Cardiac muscle cell (in vitro differentiated cells and primary cell): ENCODE results near the gene CERS4. TPM values are rescaled to one million over a fixed set of nuclear protein-coding genes. Genes with fewer than 3 reads are reported as not detected.
"Not testable (repeated sequence)": the region's sequence is repeated elsewhere in the genome, so short reads cannot be mapped to it uniquely, and the experiment has no call there.

Source experiments
- DNase-seq, 2 donors: peaks; one replicate each; pipeline versions ENCODE4 v3.0.0 to v3.0.0-alpha.2; 2010 to 2017; ENCODE audit warnings: low read depth in 1 of 2, low spot score in 1 of 2
- H3K27ac ChIP-seq: fragments of 200-600 bp; sonication (generic); 2 replicates; pipeline ENCODE4 v1.5.1; 2016
- H3K27me3 ChIP-seq: fragments of 200-600 bp; sonication (generic); 2 replicates; pipeline ENCODE4 v1.6.0; 2016; ENCODE audit warnings: control low read depth
- H3K36me3 ChIP-seq: fragments of 200-600 bp; sonication (generic); 2 replicates; pipeline ENCODE4 v1.5.1; 2016; ENCODE audit warnings: control low read depth
- H3K4me1 ChIP-seq: fragments of 200-600 bp; sonication (generic); 2 replicates; pipeline ENCODE4 v1.8.1; 2017; ENCODE audit warnings: low read depth, mild to moderate bottlenecking, mixed run types
- H3K4me3 ChIP-seq: fragments of 200-600 bp; sonication (generic); 2 replicates; pipeline ENCODE4 v1.5.1; 2016; ENCODE audit warnings: mild to moderate bottlenecking
- H3K9me3 ChIP-seq: fragments of 200-600 bp; sonication (generic); 2 replicates; pipeline ENCODE4 v1.5.1; 2017; ENCODE audit warnings: low read depth, mild to moderate bottlenecking, control low read depth
- CTCF ChIP-seq: IDR thresholded peaks from 2 replicates; pipeline ENCODE4 v1.5.1; 2012; ENCODE audit warnings: low read depth, mild to moderate bottlenecking, low read length
- polyA plus RNA-seq: library from polyadenylated mRNA; unstranded; fragments of >200 nt; fragmentation: Nextera tagmentation; extraction: Ambion mirVana; gene quantifications from 2 replicates; pipeline ENCODE4 v1.2.1, GENCODE V29; 2016
- total RNA-seq: library from RNA; depleted of rRNA; stranded (reverse); fragments of >200 nt; gene quantifications from 2 replicates; pipeline ENCODE4 v1.2.3, GENCODE V29; 2016

The CERS4 gene
- total and polyA plus RNA-seq, 2 experiments from 2014 or later = 56.7 to 82.7 TPM

DNA sequence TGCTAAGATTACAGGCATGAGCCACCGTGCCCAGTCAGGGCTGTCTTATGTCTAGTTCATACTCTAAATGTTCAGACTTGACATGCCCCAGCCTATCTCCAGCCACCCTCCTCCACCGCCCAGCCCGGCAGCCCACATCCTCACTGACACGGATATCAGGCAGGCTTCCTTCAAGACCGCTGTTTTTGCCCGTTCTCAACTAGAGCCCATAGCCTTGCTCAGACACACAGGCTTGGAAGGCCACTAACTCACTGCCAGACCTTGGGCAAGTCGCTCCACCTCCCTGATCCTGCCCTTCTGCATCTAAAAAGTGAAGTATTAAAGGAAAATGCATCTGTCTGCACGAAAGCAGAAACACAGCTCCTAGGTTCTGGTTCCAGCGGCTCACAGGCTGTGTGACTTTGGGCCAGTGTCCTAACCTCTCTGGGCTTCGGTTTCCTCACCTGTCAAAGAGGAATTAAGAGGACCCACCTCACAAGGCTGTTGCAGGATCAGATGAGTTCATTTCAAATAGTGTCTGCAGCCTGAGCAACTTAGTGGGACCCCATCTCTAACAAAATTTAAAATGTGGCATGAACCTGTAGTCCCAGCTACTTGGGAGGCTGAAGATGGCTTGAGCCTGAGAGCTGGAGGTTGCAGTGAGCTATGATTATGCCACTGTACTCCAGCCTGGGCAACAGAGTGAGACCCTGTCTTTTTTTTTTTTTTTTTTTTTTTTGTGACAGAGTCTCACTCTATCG, 14.5 kb upstream of the CERS4 start:
- H3K27me3 ChIP-seq = no peaks in the 10 kb centered on the region
- TF ChIP-seq CTCF = no peak
- no peak overlapping the region for H3K4me3 ChIP-seq
- no peaks in the 10 kb centered on the region for H3K36me3 ChIP-seq
- H3K27ac ChIP-seq = no peak overlapping the region
- DNase-seq = peak in 1 of 2 donors; percentile 33
- H3K4me1 ChIP-seq = no peaks in the 10 kb centered on the region
- no peaks in the 10 kb centered on the region for H3K9me3 ChIP-seq

GRCh38 chr19:8196271-8196927, 12.8 kb upstream of the CERS4 start:
- no peaks in the 10 kb centered on the region for H3K4me1 ChIP-seq
- no peak for DNase-seq
- H3K36me3 ChIP-seq = no peaks in the 10 kb centered on the region
- H3K4me3 ChIP-seq = no peak overlapping the region
- no peaks in the 10 kb centered on the region for H3K9me3 ChIP-seq
- TF ChIP-seq CTCF = no peak
- H3K27ac ChIP-seq = no peak overlapping the region
- no peaks in the 10 kb centered on the region for H3K27me3 ChIP-seq

- not testable (repeated sequence) for H3K4me1 ChIP-seq, H3K27ac ChIP-seq, H3K9me3 ChIP-seq, H3K27me3 ChIP-seq, H3K36me3 ChIP-seq, DNase-seq, H3K4me3 ChIP-seq
These were observed 5.7 kb upstream of the CERS4 start for GRCh38 chr19:8203288-8204120.

DNA sequence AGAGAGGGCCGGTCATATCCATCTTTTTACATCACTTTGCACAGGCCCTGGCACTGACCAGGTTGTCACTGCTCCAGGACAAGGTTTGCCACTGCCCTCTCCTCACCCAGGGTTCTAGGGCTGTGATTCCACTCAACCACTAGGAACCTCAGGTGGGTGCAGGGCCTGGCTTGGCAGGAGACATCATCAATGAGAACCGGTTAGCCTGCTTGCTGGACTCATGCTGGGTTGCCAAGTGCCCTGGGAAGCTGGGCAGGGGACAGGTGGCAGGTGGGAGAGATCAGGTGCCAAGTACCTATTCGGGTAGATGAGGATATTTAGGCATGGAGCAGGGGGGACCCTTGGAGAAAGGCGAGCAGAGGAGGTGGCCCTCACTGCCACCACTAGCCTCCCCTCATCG, 4.2 kb upstream of the CERS4 start:
- peaks cover 5% of the 10 kb centered on the region for H3K4me1 ChIP-seq
- no peaks in the 10 kb centered on the region for H3K9me3 ChIP-seq
- H3K27ac ChIP-seq = no peak overlapping the region
- H3K27me3 ChIP-seq = no peaks in the 10 kb centered on the region
- H3K36me3 ChIP-seq = no peaks in the 10 kb centered on the region
- no peak overlapping the region for H3K4me3 ChIP-seq
- TF ChIP-seq CTCF = no peak
- DNase-seq = no peak

DNA sequence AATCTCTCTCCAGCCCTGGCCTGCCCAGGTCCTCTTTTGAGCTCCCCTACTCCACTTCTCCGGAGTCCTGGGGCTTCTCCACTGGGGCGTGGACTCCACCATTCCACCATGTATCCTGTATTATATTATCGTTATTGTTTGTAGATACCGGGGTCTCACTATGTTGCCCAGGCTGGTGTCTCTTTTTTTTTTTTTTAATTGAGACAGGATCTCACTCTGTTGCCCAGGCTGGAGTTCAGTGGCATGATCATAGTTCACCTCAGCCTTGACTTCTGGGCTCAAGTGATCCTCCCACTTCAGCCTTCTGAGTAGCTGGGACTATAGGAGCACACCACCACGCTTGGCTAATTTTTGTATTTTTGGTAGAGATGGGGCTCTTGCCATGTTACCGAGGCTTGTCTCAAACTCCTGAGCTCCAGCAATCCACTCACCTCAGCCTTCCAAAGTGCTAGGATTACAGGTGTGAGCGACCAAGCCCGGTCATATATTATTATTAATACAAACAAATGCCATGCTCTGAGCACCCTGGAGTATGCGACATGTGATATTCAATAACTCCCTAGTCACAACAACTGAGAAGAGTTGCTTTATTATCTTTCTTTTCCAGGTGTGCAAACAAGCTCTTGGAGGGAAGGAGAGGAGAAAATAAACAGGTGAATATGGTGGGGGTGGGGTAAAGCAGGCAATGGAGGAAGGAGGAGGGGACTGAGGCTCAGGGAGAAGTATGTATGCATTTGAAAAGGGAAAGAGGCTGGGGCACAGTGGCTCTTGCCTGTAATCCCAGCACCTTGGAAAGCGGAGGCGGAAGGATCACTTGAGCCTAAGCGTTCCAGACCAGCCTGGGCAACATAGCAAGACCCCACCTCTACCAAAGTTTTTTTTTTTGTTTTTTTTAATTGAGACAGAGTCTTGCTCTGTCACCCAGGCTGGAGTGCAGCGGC, 2.8 kb upstream of the CERS4 start:
- no peak overlapping the region for H3K4me3 ChIP-seq
- no peak for DNase-seq
- peaks cover 5% of the 10 kb centered on the region for H3K4me1 ChIP-seq
- H3K36me3 ChIP-seq = no peaks in the 10 kb centered on the region
- no peak overlapping the region for H3K27ac ChIP-seq
- TF ChIP-seq CTCF = no peak
- H3K9me3 ChIP-seq = no peaks in the 10 kb centered on the region
- no peaks in the 10 kb centered on the region for H3K27me3 ChIP-seq

- not testable (repeated sequence) for H3K4me1 ChIP-seq, H3K4me3 ChIP-seq, DNase-seq, H3K27me3 ChIP-seq, H3K27ac ChIP-seq, H3K36me3 ChIP-seq, H3K9me3 ChIP-seq
These were observed 1.8 kb upstream of the CERS4 start for GRCh38 chr19:8207326-8207725.
